SK-N-SH treated with all-trans-retinoic acid at 6 μM for 48 hours (cell line): ENCODE data around the gene SH3PXD2A.

Source experiments
- ATAC-seq: fragments of 200-7000 bp; cut with Tn5 transposase; 3 replicates; pipeline ENCODE4 v1.9.1; 2020; ENCODE audit warnings: mild to moderate bottlenecking, moderate library complexity
- BACH2 ChIP-seq: fragments of 250-450 bp; sonication (Bioruptor Pico); IDR thresholded peaks from 2 replicates; pipeline ENCODE4 v1.9.0; 2021; ENCODE audit warnings: mild to moderate bottlenecking, borderline replicate concordance
- CREB5 ChIP-seq: fragments of 250-450 bp; sonication (Bioruptor Pico); IDR thresholded peaks from 2 replicates; pipeline ENCODE4 v1.5.1; 2020; ENCODE audit warnings: low read depth, mild to moderate bottlenecking, moderate library complexity
- CSDC2 ChIP-seq: fragments of 250-450 bp; sonication (Bioruptor Pico); IDR thresholded peaks from 2 replicates; pipeline ENCODE4 v1.5.0; 2020; ENCODE audit warnings: mild to moderate bottlenecking, moderate library complexity
- CSRNP3 ChIP-seq: fragments of 250-450 bp; sonication (Bioruptor Pico); IDR thresholded peaks from 2 replicates; pipeline ENCODE4 v1.5.1; 2021; ENCODE audit warnings: mild to moderate bottlenecking, moderate library complexity
- ESRRG ChIP-seq: fragments of 250-450 bp; sonication (Bioruptor Pico); IDR thresholded peaks from 2 replicates; pipeline ENCODE4 v1.6.1; 2021; ENCODE audit warnings: mild to moderate bottlenecking
- GLIS3 ChIP-seq: fragments of 250-450 bp; sonication (Bioruptor Pico); IDR thresholded peaks from 2 replicates; pipeline ENCODE4 v1.5.0; 2020; ENCODE audit warnings: mild to moderate bottlenecking, moderate library complexity
- ISL1 ChIP-seq: fragments of 250-450 bp; sonication (Bioruptor Pico); IDR thresholded peaks from 2 replicates; pipeline ENCODE4 v2.1.2; 2022; ENCODE audit warnings: mild to moderate bottlenecking, moderate library complexity
- OSR1 ChIP-seq: fragments of 250-450 bp; sonication (Bioruptor Pico); IDR thresholded peaks from 2 replicates; pipeline ENCODE4 v1.8.0; 2022; ENCODE audit warnings: moderate library complexity, mild to moderate bottlenecking, inconsistent platforms
- PATZ1 ChIP-seq: fragments of 250-450 bp; sonication (Bioruptor Pico); IDR thresholded peaks from 2 replicates; pipeline ENCODE4 v1.8.0; 2020; ENCODE audit warnings: mild to moderate bottlenecking, moderate library complexity, borderline replicate concordance
- PPARA ChIP-seq: fragments of 250-450 bp; sonication (Bioruptor Pico); IDR thresholded peaks from 2 replicates; pipeline ENCODE4 v1.5.0; 2020; ENCODE audit warnings: mild to moderate bottlenecking, borderline replicate concordance
- RARB ChIP-seq: fragments of 250-450 bp; sonication (Bioruptor Pico); IDR thresholded peaks from 2 replicates; pipeline ENCODE4 v1.8.0; 2021; ENCODE audit warnings: mild to moderate bottlenecking, moderate library complexity
- SNAI2 ChIP-seq: fragments of 250-450 bp; sonication (Bioruptor Pico); IDR thresholded peaks from 2 replicates; pipeline ENCODE4 v1.5.0; 2020; ENCODE audit warnings: mild to moderate bottlenecking, moderate library complexity
- TCF4 ChIP-seq: fragments of 250-450 bp; sonication (Bioruptor Pico); IDR thresholded peaks from 2 replicates; pipeline ENCODE4 v1.8.0; 2021; ENCODE audit warnings: mild to moderate bottlenecking, moderate library complexity, borderline replicate concordance
- TOX ChIP-seq: fragments of 250-450 bp; sonication (Bioruptor Pico); IDR thresholded peaks from 2 replicates; pipeline ENCODE4 v1.8.0; 2021; ENCODE audit warnings: mild to moderate bottlenecking, moderate library complexity, borderline replicate concordance
- TSHZ2 ChIP-seq: fragments of 250-450 bp; sonication (Bioruptor Pico); IDR thresholded peaks from 2 replicates; pipeline ENCODE4 v1.5.0; 2020; ENCODE audit warnings: mild to moderate bottlenecking, moderate library complexity
- ZFP3 ChIP-seq: fragments of 250-450 bp; sonication (Bioruptor Pico); IDR thresholded peaks from 2 replicates; pipeline ENCODE4 v1.5.0; 2020; ENCODE audit warnings: mild to moderate bottlenecking, moderate library complexity
- ZFP30 ChIP-seq: fragments of 450-650 bp; formaldehyde crosslinking; IDR thresholded peaks from 2 replicates; pipeline ENCODE4 v1.5.0; 2022; ENCODE audit warnings: mild to moderate bottlenecking, moderate library complexity
- ZNF565 ChIP-seq: fragments of 450-650 bp; formaldehyde crosslinking; conservative IDR thresholded peaks from 2 replicates; pipeline ENCODE4 v1.5.0; 2020; ENCODE audit warnings: low read depth, mild to moderate bottlenecking, moderate library complexity
- ZNF70 ChIP-seq: fragments of 450-650 bp; formaldehyde crosslinking; IDR thresholded peaks from 2 replicates; pipeline ENCODE4 v1.5.0; 2020; ENCODE audit warnings: mild to moderate bottlenecking, moderate library complexity
- ZNF8 ChIP-seq: fragments of 450-650 bp; formaldehyde crosslinking; IDR thresholded peaks from 2 replicates; pipeline ENCODE4 v1.5.0; 2020; ENCODE audit warnings: mild to moderate bottlenecking, moderate library complexity

SH3PXD2A gene

GRCh38 chr10:103649654-103650423 lies 205.5 kb downstream of the SH3PXD2A start:
- no peak for ATAC-seq
- TF ChIP-seq RARB (CRISPR knock-in tag) (no peak), CSDC2 (CRISPR knock-in tag) (no peak), TSHZ2 (CRISPR knock-in tag) (no peak)

GRCh38 chr10:103648636-103649532 lies 206.5 kb downstream of the SH3PXD2A start:
- no peak for ATAC-seq
- no peak for TF ChIP-seq CSRNP3 (CRISPR knock-in tag)
- no peak for TF ChIP-seq ZNF8 (CRISPR knock-in tag)
- no peak for TF ChIP-seq TCF4 (CRISPR knock-in tag)

- no peak for ATAC-seq
- TF ChIP-seq PATZ1 (CRISPR knock-in tag), result no peak
- TF ChIP-seq CREB5 (CRISPR knock-in tag), result no peak
- TF ChIP-seq CSDC2 (CRISPR knock-in tag), result no peak
- no peak for TF ChIP-seq ZNF70 (CRISPR knock-in tag)
Measured at GRCh38 chr10:103648251-103648635, 207.1 kb downstream of the SH3PXD2A start.

GRCh38 chr10:103646304-103646703 lies 209.1 kb downstream of the SH3PXD2A start:
- no peak for ATAC-seq
- TF ChIP-seq ZFP3 (CRISPR knock-in tag), result no peak
- TF ChIP-seq GLIS3 (CRISPR knock-in tag), result no peak
- no peak for TF ChIP-seq RARB (CRISPR knock-in tag)
- TF ChIP-seq ESRRG (CRISPR knock-in tag), result no peak
- no peak for TF ChIP-seq ZFP30 (CRISPR knock-in tag)
- no peak for TF ChIP-seq CSRNP3 (CRISPR knock-in tag)
- no peak for TF ChIP-seq ZNF565 (CRISPR knock-in tag)
- no peak for TF ChIP-seq BACH2
- no peak for TF ChIP-seq TCF4 (CRISPR knock-in tag)
- no peak for TF ChIP-seq ZNF70 (CRISPR knock-in tag)
- TF ChIP-seq CREB5 (CRISPR knock-in tag), result no peak
- no peak for TF ChIP-seq TOX (CRISPR knock-in tag)
- TF ChIP-seq ZNF8 (CRISPR knock-in tag), result no peak
- TF ChIP-seq PPARA (CRISPR knock-in tag), result no peak
- TF ChIP-seq OSR1 (CRISPR knock-in tag), result no peak
- no peak for TF ChIP-seq SNAI2 (CRISPR knock-in tag)
- no peak for TF ChIP-seq TSHZ2 (CRISPR knock-in tag)
- TF ChIP-seq ISL1 (CRISPR knock-in tag), result no peak
